NCI-H2196 (cell line): Measurements from ENCODE around the gene GNG8.
A peak's percentile ranks its signal among the peaks of the same experiment; 100 is the strongest.

Experiments used
- DNase-seq: peaks from one replicate; lab custom pipeline; 2025; ENCODE audit not compliant: unreplicated experiment; lab: John Stamatoyannopoulos, UW

Gene GNG8

GRCh38 chr19:46635920-46636761 lies at the start of gene GNG8:
Gene GNG8, minus strand, starts transcription at chr19:46636202. Its CDS starts 1,520 bp downstream, at chr19:46634682.
- no peak for DNase-seq

GRCh38 chr19:46685189-46685588 lies 49.2 kb upstream of the GNG8 start:
- DNase-seq = no peak

- no peak for DNase-seq
Observed at GRCh38 chr19:46678110-46678732, 42.2 kb upstream of the GNG8 start.

GRCh38 chr19:46674416-46675178 lies 38.6 kb upstream of the GNG8 start:
- DNase-seq = peak; percentile 70

- DNase-seq = no peak
Observed at GRCh38 chr19:46670813-46671212, 34.8 kb upstream of the GNG8 start.

DNA sequence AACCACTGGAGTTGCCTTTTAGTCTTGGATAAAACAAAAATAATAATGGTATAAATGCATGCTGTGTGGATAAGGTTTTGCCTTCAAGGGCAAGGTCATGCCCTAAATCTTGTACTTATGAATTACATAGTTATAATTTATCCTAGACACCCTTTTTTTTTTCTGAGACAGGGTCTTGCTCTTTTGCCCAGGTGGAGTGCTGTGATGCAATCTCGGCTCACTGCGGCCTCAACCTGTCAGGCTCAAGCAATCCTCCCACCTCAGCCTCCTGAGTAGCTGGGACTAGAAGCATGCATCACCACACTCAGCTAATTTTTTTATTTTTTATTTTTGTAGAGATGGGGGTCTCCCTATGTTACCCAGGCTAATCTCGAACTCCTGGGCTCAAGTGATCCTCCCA lies 32.7 kb upstream of the GNG8 start:
- DNase-seq = no peak

DNA sequence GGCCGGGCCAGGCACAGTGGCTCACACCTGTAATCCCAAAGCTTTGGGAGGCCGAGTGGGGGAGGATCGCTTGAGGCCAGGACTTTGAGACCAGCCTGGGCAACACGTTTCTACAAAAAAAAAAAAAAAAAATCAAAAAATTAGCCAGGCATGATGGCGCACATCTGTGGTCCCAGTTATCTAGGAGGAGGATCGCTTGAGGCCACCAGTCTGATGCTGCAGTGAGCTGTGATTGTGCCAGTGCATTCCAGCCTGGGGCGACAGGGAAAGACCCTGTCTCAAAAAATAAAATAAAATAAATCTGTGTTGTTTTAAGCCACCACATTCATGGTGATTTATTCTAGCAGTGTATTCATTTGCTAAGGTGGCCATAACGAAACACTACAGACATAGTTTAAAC lies 29.1 kb upstream of the GNG8 start:
- DNase-seq = no peak

GRCh38 chr19:46661735-46662592 lies 26.0 kb upstream of the GNG8 start:
- peak; percentile 83 for DNase-seq

DNA sequence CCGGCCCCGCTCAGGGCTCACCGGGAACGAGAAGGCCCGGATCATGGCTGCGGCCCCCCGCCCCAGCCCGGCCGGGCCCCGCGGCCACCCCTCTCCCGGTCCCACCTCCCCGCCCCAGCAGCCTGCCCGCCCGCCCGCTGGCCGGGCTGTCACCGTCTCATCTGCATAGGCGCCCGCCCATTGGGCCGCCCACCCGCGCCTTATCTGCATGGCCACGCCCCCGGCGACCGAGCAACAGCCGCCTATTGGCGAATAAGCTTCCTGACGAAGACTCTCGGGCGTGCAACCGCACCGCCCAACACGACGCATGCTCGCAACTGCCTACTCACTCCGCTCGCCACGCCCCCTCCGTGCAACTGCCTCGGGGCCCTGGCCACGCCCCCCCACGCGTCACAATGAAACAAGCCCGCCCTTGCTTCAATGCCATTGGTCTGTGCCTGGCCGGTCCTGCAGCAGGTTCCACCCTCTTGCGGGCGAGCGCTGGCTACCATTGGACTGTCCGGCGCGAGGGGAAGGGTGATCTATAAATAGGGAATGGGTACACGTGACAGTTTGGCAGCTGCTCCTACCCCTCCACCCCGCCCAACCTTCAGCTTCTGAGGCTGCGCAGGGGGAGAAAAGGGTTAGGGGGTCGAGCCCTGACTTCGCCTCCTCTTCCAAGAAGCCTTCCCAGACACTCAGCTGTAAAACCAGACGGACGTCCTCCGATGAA lies 25.2 kb upstream of the GNG8 start, which contains the start of gene DACT3:
DACT3 (minus strand) TSS at position 163 of the 712 bp plus-strand sequence; CDS start at position 45, 118 bp downstream.
- peak; percentile 99 for DNase-seq

- no peak for DNase-seq
Observed at GRCh38 chr19:46660551-46661019, 24.6 kb upstream of the GNG8 start.

DNA sequence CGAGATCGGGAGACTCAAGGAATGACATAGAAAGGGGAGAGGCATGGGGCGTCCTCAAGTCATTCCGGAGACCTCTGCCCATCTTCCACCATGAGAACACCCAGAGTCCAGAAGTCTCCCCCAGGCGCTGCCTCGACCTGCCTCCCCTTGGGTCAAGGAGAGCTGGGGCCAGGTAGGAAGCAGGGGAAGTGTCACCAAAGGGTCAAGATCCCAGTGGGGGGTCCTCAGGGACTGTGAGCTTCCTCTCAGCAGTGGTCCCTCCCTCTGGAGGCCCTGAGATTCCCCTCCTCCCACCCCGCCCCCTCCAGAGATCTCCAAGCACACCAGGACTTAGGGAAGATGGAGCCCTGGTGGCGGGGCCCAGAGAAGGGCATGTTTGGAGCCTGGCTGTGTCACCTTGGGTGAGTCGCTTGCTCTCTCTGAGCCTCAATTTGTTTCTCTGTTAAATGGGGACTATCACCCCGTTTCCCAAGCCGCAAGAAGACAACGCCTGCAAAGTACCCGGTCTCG lies 24.1 kb upstream of the GNG8 start:
- no peak for DNase-seq

- no peak for DNase-seq
Observed at GRCh38 chr19:46659151-46660007, 23.4 kb upstream of the GNG8 start.

DNA sequence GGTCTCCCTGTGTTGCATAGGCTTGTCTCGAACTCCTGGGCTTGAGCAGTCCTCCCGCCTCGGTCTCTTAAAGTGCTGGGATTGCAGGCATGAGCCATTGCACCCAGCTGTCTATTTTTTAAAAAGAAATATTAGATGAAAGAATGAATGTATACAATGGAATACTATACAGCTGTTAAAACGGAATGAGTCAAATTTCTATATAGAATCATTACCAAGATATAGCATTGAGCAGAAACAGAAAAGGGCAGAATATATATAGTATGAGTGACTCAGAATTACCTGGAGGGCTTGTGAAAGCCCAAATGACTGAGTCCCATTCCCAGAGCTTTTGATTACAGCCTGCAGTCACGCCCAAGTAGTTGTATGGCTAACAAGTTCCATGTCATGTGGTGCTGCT lies 20.5 kb upstream of the GNG8 start:
- no peak for DNase-seq

DNA sequence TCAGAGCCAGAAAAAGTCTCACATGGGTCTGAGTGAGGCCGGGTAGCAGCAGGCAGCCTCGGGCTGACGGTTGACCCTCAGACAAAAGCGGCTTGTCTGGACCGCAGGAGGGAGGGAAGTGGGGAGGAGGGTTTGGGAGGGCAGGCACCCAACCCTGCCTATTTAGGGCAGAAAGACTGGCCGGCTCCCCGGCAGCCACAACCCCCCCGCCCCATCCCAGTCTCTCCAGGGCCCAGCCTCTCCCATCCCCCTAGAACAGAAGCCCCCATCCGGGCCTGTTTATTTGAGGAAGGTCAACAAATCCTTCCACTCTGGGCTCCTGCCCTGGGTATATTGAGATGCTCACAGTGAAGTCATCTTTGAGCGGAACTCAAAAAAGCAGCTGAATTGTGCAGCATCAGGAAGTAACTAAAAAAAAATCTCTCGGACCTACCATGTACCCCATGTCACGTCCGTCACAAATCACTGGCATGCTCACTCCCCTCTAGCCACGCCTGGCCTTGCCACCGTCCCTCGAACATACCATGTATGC lies 18.7 kb upstream of the GNG8 start:
- DNase-seq = no peak

- DNase-seq = no peak
Observed at GRCh38 chr19:46650445-46650844, 14.4 kb upstream of the GNG8 start.

GRCh38 chr19:46648961-46649960 lies 13.3 kb upstream of the GNG8 start:
- DNase-seq = no peak
